Umbilical cord (tissue), 2 donors: ENCODE data around the gene ASXL2. TPM values are rescaled to one million over a fixed set of nuclear protein-coding genes. Genes with fewer than 3 reads are reported as not detected.
"Not testable (repeated sequence)": the region's sequence is repeated elsewhere in the genome, so short reads cannot be mapped to it uniquely, and the experiment has no call there.

ENCODE experiments used
- DNase-seq: peaks from one replicate; pipeline ENCODE4 v3.0.0-alpha.2; 2015; ENCODE audit warnings: low spot score
- total RNA-seq: library from RNA; depleted of rRNA; stranded (reverse); fragments of >200 nt; gene quantifications from one replicate; pipeline ENCODE4 v1.2.3, GENCODE V29; 2014; ENCODE audit warnings: low replicate concordance; ENCODE audit not compliant: insufficient read depth

ASXL2 gene
- total RNA-seq, 1 donor from 2014 or later: 7.9 TPM

DNA sequence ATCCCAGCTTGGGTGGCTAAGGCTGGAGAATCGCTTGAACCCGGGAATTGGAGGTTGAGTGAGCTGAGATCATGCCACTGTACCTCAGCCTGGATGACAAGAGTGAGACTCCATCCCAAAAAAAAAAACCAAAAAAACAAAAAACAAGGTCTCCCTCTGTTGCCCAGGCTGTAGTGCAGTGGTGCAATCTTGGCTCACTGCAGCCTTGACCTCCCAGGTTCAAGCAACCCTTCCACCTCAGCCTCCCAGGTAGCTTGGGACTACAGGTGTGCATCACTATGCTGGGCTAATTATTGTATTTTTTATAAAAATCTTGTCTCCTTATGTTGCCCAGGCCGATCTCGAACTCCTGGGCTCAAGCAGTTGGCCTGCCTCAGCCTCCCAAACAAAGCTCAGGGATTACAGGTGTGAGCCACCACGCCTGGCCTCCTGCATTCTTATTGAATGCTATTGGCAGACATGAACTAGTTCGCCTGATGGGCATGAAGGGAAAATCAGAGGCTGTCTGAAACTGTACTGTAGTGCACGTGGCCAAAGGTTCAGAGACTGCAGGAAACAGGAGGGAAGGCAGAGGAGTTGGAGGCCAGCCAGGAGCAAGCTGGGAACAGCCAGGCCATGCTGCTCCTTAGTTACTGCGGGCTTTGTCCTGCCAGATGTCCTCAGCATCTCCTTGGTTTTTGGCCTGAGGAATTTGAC lies 16.0 kb upstream of the ASXL2 start:
- DNase-seq: peak; percentile 39

DNA sequence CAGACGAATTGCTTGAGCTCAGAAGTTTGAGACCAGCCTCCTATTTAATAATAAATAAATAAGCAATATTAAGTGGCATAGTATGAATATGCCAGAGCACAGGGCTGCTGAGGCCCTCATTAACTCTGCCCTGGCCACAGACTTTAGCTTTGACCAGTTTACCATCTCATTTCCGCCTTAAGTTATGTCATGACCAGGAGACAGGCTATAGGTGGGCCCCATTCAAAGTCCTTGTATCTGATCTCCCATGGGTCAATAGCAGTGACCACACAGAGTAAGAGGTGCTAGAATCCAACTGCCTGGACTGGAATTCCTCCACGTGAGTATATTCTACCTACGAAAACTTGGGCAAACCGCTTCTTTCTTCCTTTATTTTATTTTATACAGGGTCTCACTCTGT lies 13.4 kb upstream of the ASXL2 start:
- no peak for DNase-seq

DNA sequence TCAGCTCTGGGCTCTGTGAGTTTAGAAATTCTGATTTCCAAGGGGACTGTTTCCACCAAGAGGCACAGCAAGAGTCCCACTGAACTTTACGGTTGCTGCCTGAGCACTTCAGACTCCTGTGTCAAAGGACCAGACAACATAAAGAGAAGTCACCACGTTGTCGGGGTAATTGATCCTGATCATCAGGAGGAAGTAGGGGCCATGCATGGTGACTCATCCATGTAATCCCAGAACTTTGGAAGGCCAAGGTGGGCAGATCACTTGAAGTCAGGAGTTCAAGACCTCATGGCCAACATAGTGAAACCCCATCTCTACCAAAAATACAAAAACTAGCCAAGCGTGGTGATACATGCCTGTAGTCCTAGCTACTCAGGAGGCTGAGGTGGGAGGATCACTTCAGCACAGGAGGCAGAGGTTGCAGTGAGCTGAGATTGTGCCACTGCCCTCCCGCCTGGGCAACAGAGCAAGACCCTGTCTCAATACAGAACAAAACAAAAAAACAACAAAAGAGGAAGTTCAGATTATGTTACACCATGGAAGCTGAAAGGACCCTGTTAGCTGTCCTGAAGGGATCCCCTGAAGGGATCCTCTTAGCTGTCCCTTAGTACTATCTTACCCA lies 9.4 kb upstream of the ASXL2 start:
- DNase-seq: no peak

DNA sequence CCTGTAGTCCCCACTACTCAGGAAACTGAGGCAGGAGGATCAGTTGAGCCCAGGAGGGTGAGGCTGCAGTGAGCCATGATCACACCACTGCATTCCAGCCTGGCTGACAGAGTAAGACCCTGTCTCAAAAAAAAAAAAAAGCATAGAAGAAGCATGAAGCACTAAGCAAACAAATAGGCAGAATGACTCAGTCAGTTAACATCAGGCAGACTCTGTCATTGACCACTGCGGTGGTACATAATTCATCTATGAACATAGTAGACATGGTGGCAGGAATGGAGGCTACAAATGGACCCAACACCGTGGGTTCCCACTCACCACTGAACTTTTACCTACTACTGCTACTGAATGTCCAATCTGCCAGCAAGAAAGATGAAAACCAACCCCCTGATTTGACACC lies 7.6 kb upstream of the ASXL2 start:
- DNase-seq: no peak

DNA sequence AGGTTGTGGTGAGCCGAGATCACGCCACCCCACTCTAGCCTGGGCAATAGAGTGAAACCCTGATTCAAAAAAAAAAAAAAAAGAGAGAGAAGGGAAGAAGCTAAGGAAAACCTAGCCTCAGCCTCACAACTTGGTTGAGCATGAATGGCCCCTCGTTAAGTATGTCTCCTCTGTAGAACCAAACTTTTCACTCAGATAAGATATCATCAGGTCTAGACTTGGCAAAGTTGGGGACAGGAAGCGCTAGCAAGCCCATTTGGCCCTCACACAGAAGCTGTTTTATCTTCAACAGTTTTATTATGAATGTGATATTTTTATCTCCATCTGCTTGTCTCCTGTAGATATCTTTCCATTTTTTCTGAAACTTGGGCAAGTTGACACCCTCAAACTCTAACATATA lies 3.5 kb upstream of the ASXL2 start:
- no peak for DNase-seq

DNA sequence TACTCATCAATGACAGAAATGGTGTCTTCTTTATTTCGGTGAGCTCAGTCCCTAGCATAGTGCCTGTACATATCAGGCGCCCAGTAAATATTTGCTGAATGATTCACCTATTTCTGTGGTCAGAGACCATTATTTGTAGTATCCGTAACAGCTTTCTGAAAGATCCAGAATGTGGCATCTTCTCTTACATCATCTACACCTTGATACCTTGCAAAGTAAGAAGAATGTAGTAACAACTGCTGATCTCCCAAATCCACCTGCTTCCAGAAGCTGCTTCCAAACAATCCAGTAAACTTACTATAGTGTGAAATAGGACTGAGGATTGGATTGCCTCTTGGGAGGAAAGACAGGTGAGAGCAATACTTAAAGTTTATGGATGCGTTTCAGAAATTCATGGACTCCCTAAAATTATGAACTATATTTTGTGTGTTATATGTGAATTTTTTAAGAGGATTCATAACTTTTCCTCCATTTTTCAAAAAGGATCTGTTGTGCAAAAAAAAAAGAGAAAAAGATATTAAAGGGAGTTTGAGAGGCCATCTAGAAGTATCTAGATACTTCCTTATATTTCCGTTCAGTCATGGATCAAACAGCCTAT lies 945 bp upstream of the ASXL2 start:
- no peak for DNase-seq

DNA sequence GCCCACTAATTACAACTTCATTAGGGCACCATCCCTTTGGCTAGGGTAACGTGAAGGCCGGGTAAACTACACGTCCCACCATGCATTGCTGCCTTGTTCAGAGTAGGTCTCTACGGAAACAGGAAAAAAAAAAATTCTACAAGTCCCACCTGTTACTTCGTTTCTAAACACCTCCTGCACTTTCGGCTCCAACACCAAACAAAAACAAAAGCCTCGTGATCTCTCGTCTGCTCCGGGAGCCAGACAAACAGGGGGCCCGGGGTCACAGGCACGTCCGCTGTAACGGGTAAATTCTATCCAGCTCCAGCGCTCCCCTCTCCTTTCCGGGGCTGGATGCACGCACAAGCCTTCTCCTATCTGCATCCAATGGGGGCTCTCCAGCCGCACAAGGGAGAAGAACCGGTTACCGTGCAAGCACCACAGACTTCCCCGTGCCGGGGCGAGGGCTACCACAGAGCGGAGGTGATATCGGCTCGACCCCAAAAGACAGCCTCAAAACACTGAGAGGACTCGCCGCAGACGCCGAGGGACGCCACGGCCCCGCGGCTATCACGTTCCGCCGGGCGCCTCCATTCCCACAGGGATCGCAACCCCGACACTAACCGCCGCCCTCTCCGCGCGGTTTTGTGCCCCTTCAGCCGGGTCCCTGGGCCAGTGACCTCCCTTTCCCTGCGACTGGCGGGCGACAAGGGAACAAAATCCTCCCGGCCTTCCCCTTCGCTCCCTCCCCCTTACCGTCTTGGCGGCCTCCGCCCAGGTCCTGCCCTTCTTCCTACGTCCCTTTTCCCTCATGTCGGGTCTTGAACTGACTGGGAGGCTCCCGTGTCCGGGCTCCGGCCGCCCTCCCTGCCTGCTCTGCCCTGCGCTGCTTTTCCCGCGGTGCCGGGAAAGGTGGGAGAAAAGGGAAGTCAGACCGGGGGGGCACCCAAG lies 591 bp downstream of the ASXL2 start:
- DNase-seq: peak; percentile 76

DNA sequence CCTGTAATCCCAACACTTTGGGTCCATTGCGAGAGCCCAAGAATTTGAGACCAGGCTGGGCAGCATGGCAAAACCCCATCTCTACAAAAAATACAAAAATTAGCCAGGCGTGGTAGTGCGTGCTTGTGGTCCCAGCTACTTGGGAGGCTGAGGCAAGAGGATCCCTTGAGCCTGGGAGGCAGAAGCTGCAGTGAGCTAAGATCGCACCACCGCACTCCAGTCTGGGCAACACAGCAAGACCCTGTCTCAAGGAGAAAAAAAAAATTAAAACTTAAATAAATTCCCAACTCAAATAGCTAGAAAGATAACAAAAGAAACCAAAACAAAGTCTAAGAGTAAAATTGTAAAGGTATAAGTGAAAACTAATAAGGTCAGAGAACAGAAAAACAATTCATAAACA lies 6.2 kb downstream of the ASXL2 start:
- no peak for DNase-seq

DNA sequence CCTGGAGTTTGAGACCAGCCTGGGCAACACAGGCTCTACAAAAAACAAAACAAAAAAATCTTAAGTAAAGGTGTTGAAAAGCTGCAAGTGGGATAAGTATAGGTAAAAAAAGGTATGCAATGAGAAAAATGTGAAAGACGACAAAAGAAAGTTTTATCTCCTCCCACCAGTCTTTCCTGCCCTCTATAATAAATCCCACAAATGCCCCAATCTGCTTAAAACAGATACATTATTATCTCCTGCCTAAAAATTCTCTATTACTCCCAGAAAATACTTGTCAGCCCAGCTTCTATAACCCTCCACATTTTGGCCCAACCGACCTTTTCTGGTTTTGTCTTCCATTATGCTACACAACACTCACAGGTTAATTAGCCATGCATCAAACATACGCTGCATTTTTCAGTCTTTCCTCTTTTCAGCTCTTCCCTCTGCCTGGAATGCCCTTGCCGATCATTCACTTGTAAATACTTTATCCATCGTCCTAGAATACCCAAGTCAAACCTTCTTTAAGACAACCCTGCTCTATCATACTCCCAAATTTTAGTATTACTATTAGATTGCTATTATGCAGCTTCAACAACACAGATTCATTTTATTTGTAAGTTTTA lies 10.8 kb downstream of the ASXL2 start:
- DNase-seq: no peak

DNA sequence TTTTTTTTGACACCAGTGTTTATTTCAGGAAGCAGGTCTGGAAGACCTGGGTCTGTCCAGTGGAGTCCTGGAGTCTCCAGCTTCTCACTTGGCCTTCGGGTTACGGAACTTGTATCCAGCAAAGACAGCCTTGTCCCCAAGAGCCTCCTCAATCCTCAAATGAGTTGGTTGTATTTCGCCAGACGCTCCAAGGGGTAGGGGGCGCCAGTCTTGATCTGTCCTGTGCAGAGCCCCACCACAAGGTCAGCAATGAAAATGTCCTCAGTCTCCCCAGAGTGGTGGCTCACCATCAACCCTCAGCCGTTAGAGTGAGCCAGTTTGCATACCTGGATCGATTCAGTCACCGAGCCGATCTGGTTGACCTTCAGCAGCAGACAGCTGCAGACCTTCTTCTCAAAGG lies 21.9 kb downstream of the ASXL2 start:
- DNase-seq: no peak

DNA sequence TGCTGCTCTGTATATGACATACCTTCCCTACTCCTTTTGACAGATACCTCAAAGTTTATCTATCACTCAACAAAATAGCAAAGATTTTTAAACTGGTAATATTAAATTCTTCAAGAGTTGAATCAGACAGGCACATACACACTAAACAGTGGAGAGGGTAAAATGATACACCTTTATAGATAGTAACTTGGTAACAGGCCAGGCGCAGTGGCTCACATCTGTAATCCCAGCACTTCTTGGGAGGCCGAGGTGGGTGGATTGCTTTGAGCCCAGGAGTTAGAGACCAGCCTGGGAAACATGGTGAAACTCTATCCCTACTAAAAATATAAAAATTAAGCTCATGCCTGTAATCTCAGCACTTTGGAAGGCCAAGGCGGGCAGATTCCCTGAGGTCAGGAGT lies 23.2 kb downstream of the ASXL2 start:
- no peak for DNase-seq

DNA sequence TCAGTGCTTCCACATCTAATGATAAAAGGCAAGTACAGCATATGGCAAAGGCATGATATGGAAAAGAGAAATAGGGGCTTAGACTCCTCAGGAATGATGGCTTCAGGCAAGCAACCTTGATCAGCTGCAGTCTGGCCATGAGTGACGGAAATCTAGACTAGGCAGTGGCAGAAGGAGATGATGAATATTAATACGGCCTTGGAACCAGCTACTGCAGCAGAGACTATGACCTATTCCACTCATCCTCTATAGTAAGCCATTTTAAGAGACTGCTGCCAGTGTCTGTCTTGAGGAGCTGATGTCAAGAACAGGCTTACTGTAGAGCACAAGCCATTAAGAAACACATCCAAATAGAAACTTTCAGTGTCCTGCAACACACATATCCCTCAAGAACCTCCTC lies 23.7 kb downstream of the ASXL2 start:
- DNase-seq: no peak

DNA sequence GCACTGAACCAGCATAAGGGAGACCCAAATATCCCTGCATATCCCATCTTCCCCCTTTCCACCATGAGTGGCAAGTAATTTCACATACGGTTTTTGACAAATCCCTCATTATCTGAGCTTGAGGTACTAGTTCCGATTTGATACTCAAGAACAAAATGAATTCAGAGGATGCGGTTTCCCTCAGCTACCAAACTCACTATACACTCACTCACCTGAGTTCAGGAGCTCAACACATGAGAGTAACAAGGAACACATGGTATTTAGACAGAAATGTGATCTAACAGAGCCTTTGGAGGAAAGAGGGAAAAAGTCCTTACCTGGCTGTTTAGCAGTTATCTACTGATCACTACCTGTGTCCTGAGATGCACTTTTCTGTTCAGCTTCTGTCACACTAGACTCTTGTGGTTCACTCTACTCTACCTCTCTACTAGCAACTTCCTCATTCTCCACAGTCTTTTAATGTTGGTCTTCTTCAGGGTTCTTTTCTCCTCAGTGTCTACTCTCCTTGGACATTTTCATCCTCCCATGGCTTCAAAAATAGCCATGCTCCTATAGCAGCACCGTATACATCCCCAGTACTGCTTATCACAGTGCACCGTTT lies 25.1 kb downstream of the ASXL2 start:
- DNase-seq: no peak

DNA sequence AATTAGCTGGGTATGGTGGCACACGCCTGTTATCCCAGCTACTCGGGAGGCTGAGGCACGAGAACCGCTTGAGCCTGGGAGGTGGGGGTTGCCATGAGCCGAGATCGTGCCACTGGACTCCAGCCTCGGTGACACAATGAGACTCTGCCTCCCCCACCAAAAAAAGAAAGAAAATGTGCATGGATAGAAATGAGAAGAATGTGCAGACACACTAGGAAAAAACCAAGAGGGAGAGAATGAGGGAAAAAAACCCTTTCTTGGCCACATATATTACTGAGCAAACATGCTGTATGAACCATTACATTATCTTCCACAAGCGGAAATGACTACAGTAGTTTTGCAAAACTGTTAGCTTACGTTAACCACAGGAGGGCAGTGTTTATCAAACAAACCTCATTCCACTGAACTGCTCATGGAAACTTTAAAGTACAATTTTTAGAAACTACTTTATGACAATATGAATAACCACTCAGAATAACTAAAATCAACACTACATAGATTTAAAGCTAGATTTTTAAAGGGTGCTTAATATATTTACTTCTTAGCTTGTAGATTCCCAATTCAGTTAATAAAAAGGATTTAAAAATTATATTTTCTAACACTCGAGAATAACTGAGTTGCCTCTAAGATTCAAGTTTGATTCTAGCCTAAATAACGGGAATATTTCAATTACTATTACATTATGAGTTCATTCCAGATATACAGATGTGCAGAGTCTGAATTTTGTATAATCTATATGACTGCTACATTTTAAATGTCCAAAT lies 26.4 kb downstream of the ASXL2 start:
- peak; percentile 77 for DNase-seq

DNA sequence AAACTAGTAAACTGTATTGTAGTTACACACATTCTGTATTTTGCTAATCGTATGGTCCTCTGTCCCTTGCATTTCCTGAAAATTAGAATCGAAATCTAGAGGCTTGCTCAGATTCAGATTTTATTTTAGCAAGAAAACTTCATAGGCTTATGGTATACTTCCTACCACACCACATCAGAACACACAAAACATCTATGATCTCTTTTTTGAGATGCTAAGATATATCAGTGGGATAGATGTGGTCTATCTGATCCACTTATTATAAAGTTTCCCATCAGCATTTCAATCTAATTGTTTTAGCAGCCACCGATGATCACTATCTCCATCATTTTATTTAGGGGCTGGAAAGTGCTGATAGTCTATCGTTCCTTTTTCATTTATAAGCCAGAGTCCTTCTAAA lies 27.9 kb downstream of the ASXL2 start:
- DNase-seq: not testable (repeated sequence)

DNA sequence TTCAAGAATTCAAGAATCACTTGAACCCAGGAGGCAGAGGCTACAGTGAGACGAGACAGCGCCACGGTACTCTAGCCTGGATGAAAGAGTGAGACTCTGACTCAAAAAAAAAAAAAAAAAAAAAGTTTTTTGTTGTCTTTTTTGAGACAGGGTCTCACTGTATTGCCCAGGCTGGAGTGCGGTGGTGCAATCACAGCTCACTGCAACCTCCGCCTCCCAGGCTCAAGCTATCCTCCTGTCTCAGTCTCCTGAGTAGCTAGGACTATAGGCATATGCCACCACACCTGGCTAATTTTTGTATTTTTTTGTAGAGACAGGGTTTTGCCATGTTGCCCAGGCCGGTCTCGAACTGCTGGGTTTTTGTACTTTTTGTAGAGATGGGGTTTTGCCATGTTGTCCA lies 28.9 kb downstream of the ASXL2 start:
- DNase-seq: not testable (repeated sequence)

DNA sequence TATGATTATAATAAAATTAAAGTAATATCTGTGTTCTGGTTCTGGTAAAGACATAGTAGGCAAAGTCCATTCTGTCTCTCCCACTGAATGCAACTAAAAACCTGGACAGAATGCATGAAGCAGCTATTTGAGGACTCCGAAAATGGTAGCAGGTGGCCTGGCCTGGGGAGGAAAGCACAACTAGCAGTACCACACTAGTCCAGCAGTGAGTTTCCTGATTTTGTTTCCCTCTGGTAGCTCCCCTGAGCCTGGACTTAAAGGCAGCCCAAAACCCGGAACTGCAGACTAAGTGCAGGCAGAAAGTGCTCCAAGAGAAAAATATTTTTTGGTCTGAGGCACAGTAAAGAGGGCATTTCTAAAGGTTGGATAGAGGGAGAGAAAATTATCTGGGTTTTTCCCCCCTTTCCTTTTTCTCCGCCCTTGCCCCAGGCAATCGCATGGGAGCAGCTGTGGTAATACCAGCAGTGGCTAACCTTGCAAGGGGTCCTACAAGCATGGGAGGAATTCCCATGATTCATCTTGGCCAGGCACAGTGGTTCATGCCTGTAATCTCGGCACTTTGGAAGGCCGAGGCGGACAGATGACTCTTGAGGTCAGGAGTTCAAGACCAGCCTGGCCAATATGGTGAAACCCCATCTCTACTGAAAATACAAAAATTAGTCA lies 32.3 kb downstream of the ASXL2 start:
- no peak for DNase-seq

DNA sequence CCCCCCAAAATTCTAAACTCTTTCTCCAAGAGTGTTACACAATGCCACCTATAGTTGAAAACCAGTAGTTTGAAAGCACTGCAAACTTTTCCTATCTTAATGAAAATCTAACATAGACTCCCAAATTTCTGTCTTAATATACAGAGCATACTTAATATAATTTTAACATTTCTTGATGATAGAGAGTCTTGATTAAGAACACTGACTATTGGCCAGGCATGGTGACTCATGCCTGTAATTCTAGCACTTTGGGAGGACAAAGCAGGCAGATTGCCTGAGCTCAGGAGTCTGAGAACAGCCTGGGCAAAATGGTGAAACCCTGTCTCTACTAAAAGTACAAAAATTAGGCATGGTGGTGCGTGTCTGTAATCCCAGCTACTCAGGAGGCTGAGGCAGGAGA lies 34.2 kb downstream of the ASXL2 start:
- DNase-seq: no peak

DNA sequence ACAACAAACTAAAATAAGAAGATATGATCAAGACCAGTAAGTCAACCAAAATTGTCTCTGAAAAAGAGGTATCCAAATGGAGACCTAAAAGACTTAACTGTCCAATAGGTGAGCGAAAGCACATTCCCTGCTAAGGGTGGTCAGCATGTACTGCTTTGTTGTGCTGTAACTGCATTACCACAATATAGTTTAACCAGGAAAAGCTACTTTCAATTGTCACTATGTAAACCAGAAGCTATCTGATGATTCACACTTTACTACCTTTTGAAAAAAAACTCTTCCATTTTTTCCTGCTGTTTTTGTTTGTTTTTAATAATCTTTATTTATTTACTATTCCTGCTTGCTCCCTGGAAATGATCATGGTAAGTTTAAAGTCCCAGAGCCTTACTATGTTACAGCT lies 36.1 kb downstream of the ASXL2 start:
- no peak for DNase-seq

DNA sequence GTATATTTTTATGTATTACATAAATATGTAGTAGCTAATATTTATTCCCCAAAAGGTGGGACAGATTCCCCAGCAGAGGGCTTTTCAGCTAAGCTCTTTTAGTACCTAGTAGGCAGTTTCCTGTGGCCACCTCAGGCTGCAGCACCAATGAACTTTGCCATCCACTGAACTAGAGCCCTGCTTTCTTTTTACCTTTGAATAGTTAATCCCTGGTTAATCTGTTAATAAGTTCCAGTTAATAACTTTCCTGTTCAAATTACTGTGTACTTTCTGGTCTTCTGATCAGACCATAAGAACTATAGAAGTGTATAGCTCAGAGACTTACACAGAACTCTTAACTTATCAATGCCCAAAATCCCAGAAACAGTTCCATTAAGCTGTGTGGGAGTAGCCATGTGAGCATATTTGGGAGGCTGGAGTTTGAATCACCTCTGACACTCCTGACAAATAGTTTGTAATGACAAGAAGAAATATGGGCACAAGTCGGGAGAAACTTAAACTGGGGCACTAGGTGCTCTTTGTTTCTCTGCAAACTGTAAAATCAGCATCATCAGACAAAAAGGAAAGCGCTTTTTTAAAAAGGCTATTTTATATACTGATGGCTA lies 40.0 kb downstream of the ASXL2 start:
- no peak for DNase-seq
